ENCODE results near the gene S1PR2. TPM values are rescaled to one million over a fixed set of nuclear protein-coding genes. Genes with fewer than 3 reads are reported as not detected.
"Not testable (repeated sequence)": the region's sequence is repeated elsewhere in the genome, so short reads cannot be mapped to it uniquely, and the experiment has no call there.

The S1PR2 gene
- total RNA-seq, 1 donor from 2014 or later, result 8.4 TPM

- DNase-seq (ENCODE audit: missing footprints) (no peak), ATAC-seq (no peak)
- intact Hi-C loops (cut with DNase I), result no loop called here
These were observed 30.0 kb downstream of the S1PR2 start for GRCh38 chr19:10201176-10201575.

GRCh38 chr19:10200101-10200500, 31.0 kb downstream of the S1PR2 start:
- intact Hi-C loops (cut with DNase I); DNase-seq (ENCODE audit: missing footprints); ATAC-seq: not testable (repeated sequence)

GRCh38 chr19:10198889-10199644, 32.1 kb downstream of the S1PR2 start:
- DNase-seq (ENCODE audit: missing footprints); ATAC-seq; intact Hi-C loops (cut with DNase I): not testable (repeated sequence)

- ATAC-seq (no peak), DNase-seq (ENCODE audit: missing footprints) (no peak)
- intact Hi-C loops (cut with DNase I), result loop anchor here (2.0 kb wide), 1 partner anchor 56 kb away; no protein-coding TSS in a partner anchor
These were observed 36.0 kb downstream of the S1PR2 start for GRCh38 chr19:10195199-10195519.

- peak; percentile 96 for DNase-seq (ENCODE audit: missing footprints)
- intact Hi-C loops (cut with DNase I), result loop anchor here (2.0 to 5.0 kb wide), 2 partner anchors 43 to 56 kb away; no protein-coding TSS in a partner anchor
- ATAC-seq, result peak; percentile 97
These were observed 36.5 kb downstream of the S1PR2 start, which contains the start of gene DNMT1 for GRCh38 chr19:10194500-10195198. DNMT1 (minus strand) TSS chr19:10194953; CDS start chr19:10194899, 54 bp downstream.

DNA sequence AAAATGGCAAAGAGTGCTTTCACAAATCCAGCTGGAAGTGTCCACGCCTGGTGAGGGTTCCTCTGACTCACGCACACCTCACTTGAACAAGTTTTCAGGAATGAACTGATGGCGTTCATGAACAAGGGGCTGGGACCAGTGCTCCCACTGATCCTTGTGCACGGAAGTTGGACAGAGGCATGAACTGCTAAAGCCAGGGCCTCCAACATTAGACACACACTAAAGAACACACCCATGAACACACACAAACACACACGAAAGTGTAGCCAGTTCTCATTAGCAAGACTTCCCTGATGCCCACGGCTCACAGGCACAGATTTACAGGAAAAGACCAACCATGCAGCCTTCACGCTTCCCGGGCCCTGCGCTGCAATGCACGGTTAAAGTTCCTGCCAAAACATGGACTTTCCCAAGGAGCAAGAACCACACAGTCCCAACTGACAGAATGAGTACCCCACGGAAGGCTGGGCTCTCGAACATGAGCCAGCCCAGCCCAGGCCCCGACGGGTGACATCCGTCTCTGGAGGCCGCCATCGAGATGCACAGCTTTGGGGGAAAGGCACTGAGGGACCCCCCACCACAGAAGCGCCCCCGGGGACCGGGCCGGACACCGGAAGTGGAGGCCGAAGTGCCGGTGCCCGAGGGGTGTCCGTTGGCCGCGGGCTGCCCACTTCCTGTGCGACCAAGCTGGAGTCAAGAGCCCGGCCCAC, 37.2 kb downstream of the S1PR2 start:
- intact Hi-C loops (cut with DNase I), result loop anchor here (2.0 to 5.0 kb wide), 2 partner anchors 43 to 57 kb away; no protein-coding TSS in a partner anchor
- ATAC-seq, result peak; percentile 27
- peak; percentile 73 for DNase-seq (ENCODE audit: missing footprints)

GRCh38 chr19:10192922-10193321, 38.2 kb downstream of the S1PR2 start:
- no peak for DNase-seq (ENCODE audit: missing footprints)
- ATAC-seq, result no peak
- intact Hi-C loops (cut with DNase I), result loop anchor here (5.0 kb wide), 1 partner anchor 44 kb away; no protein-coding TSS in a partner anchor

DNA sequence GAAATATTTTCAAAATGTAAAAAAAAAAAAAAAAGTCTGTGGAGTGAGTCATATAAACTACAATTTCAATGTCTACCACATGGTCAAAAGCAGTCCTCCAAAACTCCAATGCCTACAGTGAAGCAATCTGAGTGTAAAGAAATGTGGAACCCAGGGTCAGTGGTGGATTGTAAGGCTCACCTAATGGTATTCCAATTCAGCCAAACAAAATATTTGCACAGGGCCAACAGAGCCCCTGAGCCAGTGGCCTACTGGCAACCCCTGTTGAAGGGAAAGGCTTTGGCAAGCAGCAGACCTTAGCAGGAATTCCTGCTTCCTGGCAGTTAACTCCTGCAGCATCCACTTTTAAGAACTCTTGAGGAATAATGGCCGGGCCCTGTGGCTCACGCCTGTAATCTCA, 39.8 kb downstream of the S1PR2 start:
- DNase-seq (ENCODE audit: missing footprints) (no peak), ATAC-seq (no peak)
- intact Hi-C loops (cut with DNase I), result loop anchor here (5.0 kb wide), 1 partner anchor 46 kb away; no protein-coding TSS in a partner anchor

DNA sequence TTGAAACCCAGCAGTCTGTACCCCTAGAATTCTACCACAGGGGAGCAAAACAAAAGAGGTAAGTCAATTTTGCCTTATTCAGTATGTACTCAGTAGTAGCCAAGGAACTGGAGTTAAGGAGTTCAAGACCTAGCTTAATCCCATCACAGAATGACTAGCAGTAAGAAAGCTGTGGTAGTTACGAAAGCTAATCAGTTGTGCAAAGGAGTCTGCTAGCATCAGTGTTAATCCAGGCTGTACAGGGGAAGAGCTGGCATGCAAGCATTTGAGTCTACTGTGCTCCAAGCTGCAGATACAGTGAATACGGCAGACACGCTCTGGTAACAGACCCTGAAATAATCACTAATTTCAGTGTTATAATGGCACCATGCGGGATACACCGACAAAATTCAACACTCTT, 41.1 kb downstream of the S1PR2 start:
- intact Hi-C loops (cut with DNase I), result loop anchor here (5.0 kb wide), 1 partner anchor 47 kb away; no protein-coding TSS in a partner anchor
- no peak for ATAC-seq
- no peak for DNase-seq (ENCODE audit: missing footprints)

- DNase-seq (ENCODE audit: missing footprints) (no peak), ATAC-seq (no peak)
- intact Hi-C loops (cut with DNase I), result loop anchor here (5.0 kb wide), 1 partner anchor 48 kb away; no protein-coding TSS in a partner anchor
These were observed 41.5 kb downstream of the S1PR2 start for GRCh38 chr19:10189616-10190015.

DNA sequence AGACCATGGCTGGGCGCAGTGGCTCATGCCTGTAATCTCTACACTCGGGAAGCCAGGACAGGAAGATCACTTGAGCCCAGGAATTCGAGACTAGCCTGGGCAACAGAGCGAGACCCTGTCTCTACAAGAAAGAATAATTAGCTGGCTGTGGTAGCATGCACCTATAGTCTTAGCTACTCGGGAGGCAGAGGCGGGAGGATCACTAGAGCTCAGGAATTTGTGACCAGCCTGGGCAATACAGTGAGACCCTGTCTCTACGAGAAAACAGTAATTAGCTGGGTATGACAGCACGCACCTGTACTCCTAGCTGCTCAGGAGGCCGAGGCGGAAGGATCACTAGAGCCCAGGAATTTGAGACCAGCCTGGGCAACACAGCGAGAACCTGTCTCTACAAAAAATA, 43.8 kb downstream of the S1PR2 start:
- ATAC-seq (no peak), DNase-seq (ENCODE audit: missing footprints) (no peak)
- intact Hi-C loops (cut with DNase I), result no loop called here

DNA sequence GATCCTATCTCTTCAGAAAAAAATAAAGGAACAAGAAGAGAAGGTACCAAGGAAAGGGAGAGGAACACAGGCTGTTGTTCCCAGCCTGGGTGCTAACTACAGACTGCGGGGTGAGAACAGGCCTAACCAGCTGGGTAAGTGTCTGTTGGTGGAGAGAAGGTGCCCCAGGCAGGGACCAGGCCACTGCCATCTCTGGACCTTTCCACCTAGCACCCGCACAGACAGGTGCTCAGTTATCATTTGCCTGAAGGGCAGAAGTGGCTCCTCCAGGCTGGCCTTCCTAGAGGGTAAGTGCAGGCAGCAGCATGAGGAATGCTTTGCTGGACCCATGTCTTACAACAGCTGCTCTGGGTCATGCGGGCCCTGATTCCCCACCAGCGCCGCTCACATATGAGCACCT, 46.5 kb downstream of the S1PR2 start:
- intact Hi-C loops (cut with DNase I), result no loop called here
- DNase-seq (ENCODE audit: missing footprints), result no peak
- ATAC-seq, result no peak

GRCh38 chr19:10183926-10184325, 47.2 kb downstream of the S1PR2 start:
- ATAC-seq (no peak), DNase-seq (ENCODE audit: missing footprints) (no peak)
- intact Hi-C loops (cut with DNase I), result no loop called here

DNA sequence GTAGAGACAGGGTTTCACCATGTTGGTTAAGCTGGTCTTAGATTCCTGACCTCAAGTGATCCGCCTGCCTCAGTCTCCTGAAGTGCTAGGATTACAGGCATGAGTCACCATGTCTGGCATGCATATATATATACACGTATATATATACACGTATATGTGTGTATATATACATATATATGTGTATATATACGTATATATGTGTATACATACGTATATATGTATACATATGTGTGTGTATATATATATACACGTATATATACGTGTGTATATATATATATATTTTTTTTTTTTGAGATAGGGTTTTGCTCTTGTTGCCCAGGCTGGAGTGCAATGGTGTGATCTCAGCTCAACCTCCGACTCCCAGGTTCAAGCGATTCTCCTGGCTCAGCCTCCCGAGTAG, 48.3 kb downstream of the S1PR2 start:
- DNase-seq (ENCODE audit: missing footprints) (no peak), ATAC-seq (no peak)
- intact Hi-C loops (cut with DNase I), result no loop called here

- no peak for DNase-seq (ENCODE audit: missing footprints)
- ATAC-seq, result no peak
- intact Hi-C loops (cut with DNase I), result no loop called here
These were observed 49.1 kb downstream of the S1PR2 start for GRCh38 chr19:10182076-10182475.

DNA sequence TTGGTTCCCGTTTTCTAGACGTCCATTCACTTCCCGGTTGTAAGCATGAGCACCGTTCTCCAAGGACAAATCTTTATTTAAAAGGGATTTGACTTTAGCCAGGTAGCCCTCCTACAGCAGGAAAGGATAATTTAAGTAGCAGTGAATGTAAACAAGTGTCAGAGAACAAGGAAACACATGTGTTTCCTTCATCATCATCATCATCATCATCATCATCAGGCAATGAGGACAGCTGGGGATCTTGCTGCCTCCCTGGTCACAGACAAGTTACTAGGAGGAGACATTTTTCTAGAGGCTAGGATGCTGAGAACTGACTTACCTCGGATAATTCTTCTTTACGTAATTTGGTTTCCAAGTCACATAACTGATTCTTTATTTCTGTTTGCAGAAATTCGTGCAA, 50.7 kb downstream of the S1PR2 start:
- intact Hi-C loops (cut with DNase I), result no loop called here

DNA sequence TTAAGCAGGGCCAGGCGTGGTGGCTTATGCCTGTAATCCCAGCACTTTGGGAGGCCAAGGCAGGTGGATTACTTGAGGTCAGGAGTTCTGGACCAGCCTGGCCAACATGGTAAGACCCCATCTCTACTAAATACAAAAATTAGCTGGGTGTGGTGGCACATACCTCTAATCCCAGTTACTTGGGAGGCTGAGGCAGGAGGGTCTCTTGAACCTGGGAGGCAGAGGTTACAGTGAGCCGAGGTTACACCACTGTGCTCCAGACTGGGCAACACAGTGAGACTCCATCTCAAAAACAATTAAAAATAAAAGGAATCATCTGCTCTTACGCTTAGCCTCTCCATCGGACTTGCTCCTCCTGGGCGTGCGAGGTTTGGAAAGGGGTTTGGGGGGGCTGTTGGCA, 51.1 kb downstream of the S1PR2 start:
- ATAC-seq; DNase-seq (ENCODE audit: missing footprints); intact Hi-C loops (cut with DNase I): not testable (repeated sequence)

More for the DNA sequence above, 50.7 kb downstream of the S1PR2 start:
- DNase-seq (ENCODE audit: missing footprints) (no peak), ATAC-seq (no peak)

- ATAC-seq (no peak), DNase-seq (ENCODE audit: missing footprints) (no peak)
- intact Hi-C loops (cut with DNase I), result no loop called here
These were observed 57.6 kb downstream of the S1PR2 start for GRCh38 chr19:10173527-10173926.

Measured in Right ventricle myocardium inferior (tissue), 1 donor.